Measurements from ENCODE around the gene THSD4.
"Not testable (repeated sequence)": the region's sequence is repeated elsewhere in the genome, so short reads cannot be mapped to it uniquely, and the experiment has no call there.

The THSD4 gene

DNA sequence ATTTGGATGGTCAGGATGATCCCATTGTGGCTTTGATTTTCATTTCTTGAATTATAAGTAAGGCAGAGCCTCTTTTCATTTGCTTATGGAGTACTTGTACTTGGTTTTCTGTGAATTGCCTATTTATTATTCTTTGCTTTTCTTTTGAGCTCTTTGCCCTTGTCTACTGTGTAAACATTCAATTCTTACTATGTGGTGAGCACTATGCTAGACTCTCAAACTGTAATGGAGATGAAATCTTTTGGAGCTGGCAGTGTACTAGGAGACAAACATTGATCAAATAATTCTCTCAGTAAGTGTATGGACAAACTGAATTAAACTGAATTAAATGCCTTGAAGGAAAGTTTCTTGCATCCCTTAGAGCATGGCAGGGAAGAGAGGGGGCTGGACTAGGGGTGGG, 608.1 kb downstream of the THSD4 start:
- TF ChIP-seq CTCF (IDR thresholded peaks at IDR 0.05; ENCODE audit: low read length) (no peak), EZH2 (IDR thresholded peaks at IDR 0.05; ENCODE audit: borderline replicate concordance, low read length) (no peak)
- H3K9me2 ChIP-seq (ENCODE audit: low read depth, low read length): no peaks in the 10 kb centered on the region
- no peak overlapping the region for H3K27ac ChIP-seq (ENCODE audit: low read depth, low read length, poor library complexity, severe bottlenecking)
- H3K9me3 ChIP-seq (ENCODE audit: low read length): no peaks in the 10 kb centered on the region
- no peak overlapping the region for H2AFZ ChIP-seq (ENCODE audit: low read length)
- H3F3A ChIP-seq (ENCODE audit: insufficient read depth, low read length): no peaks in the 10 kb centered on the region
- no peak overlapping the region for H3K4me2 ChIP-seq (ENCODE audit: low read length)
- no peak overlapping the region for H3K4me3 ChIP-seq (ENCODE audit: low read depth, low read length, poor library complexity, severe bottlenecking)
- H3K4me1 ChIP-seq (ENCODE audit: insufficient read depth, low read length, severe bottlenecking): no peaks in the 10 kb centered on the region
- H3K79me2 ChIP-seq (ENCODE audit: insufficient read depth, low read length): no peaks in the 10 kb centered on the region
- no peaks in the 10 kb centered on the region for H3K36me3 ChIP-seq (ENCODE audit: insufficient read depth, low read length)
- H3K9ac ChIP-seq (ENCODE audit: low read length): no peak overlapping the region
- H3K27me3 ChIP-seq (ENCODE audit: insufficient read depth, low read length): no peaks in the 10 kb centered on the region
- no peaks in the 10 kb centered on the region for H4K20me1 ChIP-seq (ENCODE audit: insufficient read depth, low read length)

DNA sequence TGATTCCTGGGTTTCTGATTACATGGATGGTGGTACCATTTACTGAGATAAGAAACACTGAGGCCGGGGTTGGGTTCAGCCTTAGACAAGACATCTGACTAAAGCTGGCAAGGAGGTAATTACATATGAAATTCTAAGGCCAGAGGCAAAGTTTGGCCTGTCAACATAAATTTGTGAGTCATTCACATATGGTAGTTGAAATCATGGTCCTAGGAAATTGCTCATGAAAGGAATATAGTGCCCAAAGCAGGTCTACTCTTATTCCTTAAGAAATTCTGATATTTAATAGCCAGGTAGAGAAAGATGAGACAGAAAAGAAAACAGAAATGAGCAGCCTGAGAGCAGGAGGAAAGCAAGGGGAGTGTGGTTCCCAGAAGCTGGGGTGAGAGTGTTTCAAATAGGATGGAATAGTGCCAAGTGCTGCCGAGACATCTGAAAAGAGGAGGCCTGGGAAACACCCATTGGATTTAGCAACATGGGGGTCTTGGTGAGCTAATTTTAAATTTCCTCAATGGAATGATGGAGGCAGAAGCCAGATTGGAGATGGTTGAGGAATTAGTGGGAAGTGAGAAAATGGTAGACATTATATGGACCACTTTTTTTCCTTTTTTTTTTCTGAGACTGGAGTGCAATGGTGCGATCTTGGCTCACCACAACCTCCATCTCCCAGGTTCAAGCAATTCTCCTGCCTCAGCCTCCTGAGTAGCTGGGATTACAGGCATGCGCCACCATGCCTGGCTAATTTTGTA, 610.1 kb downstream of the THSD4 start:
- H3K9ac ChIP-seq (ENCODE audit: low read length); H3K9me2 ChIP-seq (ENCODE audit: low read depth, low read length); H3K36me3 ChIP-seq (ENCODE audit: insufficient read depth, low read length); H3K9me3 ChIP-seq (ENCODE audit: low read length); H3K27me3 ChIP-seq (ENCODE audit: insufficient read depth, low read length); H3K4me1 ChIP-seq (ENCODE audit: insufficient read depth, low read length, severe bottlenecking); H3K4me3 ChIP-seq (ENCODE audit: low read depth, low read length, poor library complexity, severe bottlenecking); H3K27ac ChIP-seq (ENCODE audit: low read depth, low read length, poor library complexity, severe bottlenecking); H3K4me2 ChIP-seq (ENCODE audit: low read length); H4K20me1 ChIP-seq (ENCODE audit: insufficient read depth, low read length); H3K79me2 ChIP-seq (ENCODE audit: insufficient read depth, low read length); H2AFZ ChIP-seq (ENCODE audit: low read length); H3F3A ChIP-seq (ENCODE audit: insufficient read depth, low read length): not testable (repeated sequence)

GRCh38 chr15:71728881-71729280, 613.6 kb downstream of the THSD4 start:
- no peaks in the 10 kb centered on the region for H3K79me2 ChIP-seq (ENCODE audit: insufficient read depth, low read length)
- no peak overlapping the region for H3K4me3 ChIP-seq (ENCODE audit: low read depth, low read length, poor library complexity, severe bottlenecking)
- no peak overlapping the region for H3K27ac ChIP-seq (ENCODE audit: low read depth, low read length, poor library complexity, severe bottlenecking)
- no peak overlapping the region for H3K9ac ChIP-seq (ENCODE audit: low read length)
- H4K20me1 ChIP-seq (ENCODE audit: insufficient read depth, low read length): no peaks in the 10 kb centered on the region
- no peaks in the 10 kb centered on the region for H3F3A ChIP-seq (ENCODE audit: insufficient read depth, low read length)
- H3K9me3 ChIP-seq (ENCODE audit: low read length): no peaks in the 10 kb centered on the region
- no peaks in the 10 kb centered on the region for H3K9me2 ChIP-seq (ENCODE audit: low read depth, low read length)
- H3K27me3 ChIP-seq (ENCODE audit: insufficient read depth, low read length): no peaks in the 10 kb centered on the region
- H3K4me2 ChIP-seq (ENCODE audit: low read length): no peak overlapping the region
- H3K36me3 ChIP-seq (ENCODE audit: insufficient read depth, low read length): no peaks in the 10 kb centered on the region
- TF ChIP-seq CTCF (IDR thresholded peaks at IDR 0.05; ENCODE audit: low read length) (no peak), EZH2 (IDR thresholded peaks at IDR 0.05; ENCODE audit: borderline replicate concordance, low read length) (no peak)
- no peaks in the 10 kb centered on the region for H3K4me1 ChIP-seq (ENCODE audit: insufficient read depth, low read length, severe bottlenecking)
- no peak overlapping the region for H2AFZ ChIP-seq (ENCODE audit: low read length)

GRCh38 chr15:71729319-71729718, 614.0 kb downstream of the THSD4 start:
- H3K79me2 ChIP-seq (ENCODE audit: insufficient read depth, low read length): no peaks in the 10 kb centered on the region
- H3K27ac ChIP-seq (ENCODE audit: low read depth, low read length, poor library complexity, severe bottlenecking): no peak overlapping the region
- H3K36me3 ChIP-seq (ENCODE audit: insufficient read depth, low read length): no peaks in the 10 kb centered on the region
- no peak overlapping the region for H2AFZ ChIP-seq (ENCODE audit: low read length)
- H3K27me3 ChIP-seq (ENCODE audit: insufficient read depth, low read length): no peaks in the 10 kb centered on the region
- H3K9me2 ChIP-seq (ENCODE audit: low read depth, low read length): no peaks in the 10 kb centered on the region
- no peaks in the 10 kb centered on the region for H3K9me3 ChIP-seq (ENCODE audit: low read length)
- H3K9ac ChIP-seq (ENCODE audit: low read length): no peak overlapping the region
- TF ChIP-seq EZH2 (IDR thresholded peaks at IDR 0.05; ENCODE audit: borderline replicate concordance, low read length): no peak
- TF ChIP-seq CTCF (IDR thresholded peaks at IDR 0.05; ENCODE audit: low read length): no peak
- no peaks in the 10 kb centered on the region for H3K4me1 ChIP-seq (ENCODE audit: insufficient read depth, low read length, severe bottlenecking)
- H3F3A ChIP-seq (ENCODE audit: insufficient read depth, low read length): no peaks in the 10 kb centered on the region
- H4K20me1 ChIP-seq (ENCODE audit: insufficient read depth, low read length): no peaks in the 10 kb centered on the region
- H3K4me2 ChIP-seq (ENCODE audit: low read length): no peak overlapping the region
- H3K4me3 ChIP-seq (ENCODE audit: low read depth, low read length, poor library complexity, severe bottlenecking): no peak overlapping the region
